ENCODE results near the gene PIGW. TPM values are rescaled to one million over a fixed set of nuclear protein-coding genes. Genes with fewer than 3 reads are reported as not detected.
A peak's percentile ranks its signal among the peaks of the same experiment; 100 is the strongest.

Gene PIGW
- total RNA-seq, 1 experiment from 2014 or later = 30.9 TPM

GRCh38 chr17:36545465-36546417, 11.0 kb downstream of the PIGW start:
- ChIA-PET POLR2A (interaction anchor here (0.6 to 2.4 kb wide), 7 partner anchors 8 to 63 kb away, joined by 3 to 19 read pairs (median 16); partner anchors contain the start of genes DHRS11, MRM1, MYO19 and PIGW), CTCF (interaction anchor here (1.5 kb wide), 1 partner anchor 11 kb away, joined by 16 read pairs; the partner anchor contains the start of genes MYO19 and PIGW)
- DNase-seq = peak; percentile 99
- Mint-ChIP-seq H3K36me3 (ENCODE audit: insufficient read depth, unreplicated experiment) (peaks cover 59% of the 10 kb centered on the region), H3K4me3 (ENCODE audit: unreplicated experiment) (peak overlapping the region; percentile 92), H3K27ac (ENCODE audit: unreplicated experiment) (peak overlapping the region; percentile 97), H3K9me3 (ENCODE audit: unreplicated experiment) (no peaks in the 10 kb centered on the region), H3K4me1 (ENCODE audit: low read depth, unreplicated experiment) (peaks cover 13% of the 10 kb centered on the region), H3K27me3 (ENCODE audit: insufficient read depth, unreplicated experiment) (no peaks in the 10 kb centered on the region)
- intact Hi-C loops (cut with micrococcal nuclease; ENCODE audit: unreplicated experiment) = loop anchor here (5.0 kb wide), 1 partner anchor 47 kb away; the partner anchor contains the start of gene DHRS11
- Histone ChIP-seq H3K36me3 (ENCODE audit: control insufficient read depth, insufficient read depth, low read length) (no peaks in the 10 kb centered on the region), H3K9me3 (no peaks in the 10 kb centered on the region), H3K4me3 (ENCODE audit: low read depth, low read length) (peak overlapping the region; percentile 51), H3K27me3 (replicated peaks; ENCODE audit: control insufficient read depth, insufficient read depth, low read length) (no peaks in the 10 kb centered on the region), H3K4me1 (peaks cover 23% of the 10 kb centered on the region)
- TF ChIP-seq CTCF (IDR thresholded peaks at IDR 0.05; ENCODE audit: insufficient read depth in 1 of 2, low read depth in 1 of 2, low read length in 1 of 2, severe bottlenecking in 1 of 2, unreplicated experiment in 1 of 2) = no peak
- TSS peak; percentile 33 for BruUV-seq (replicated peaks)

GRCh38 chr17:36546418-36547093, 11.8 kb downstream of the PIGW start:
- Mint-ChIP-seq H3K36me3 (ENCODE audit: insufficient read depth, unreplicated experiment) (peaks cover 65% of the 10 kb centered on the region), H3K27ac (ENCODE audit: unreplicated experiment) (peak overlapping the region; percentile 97), H3K4me3 (ENCODE audit: unreplicated experiment) (peak overlapping the region; percentile 92), H3K4me1 (ENCODE audit: low read depth, unreplicated experiment) (peaks cover 16% of the 10 kb centered on the region), H3K27me3 (ENCODE audit: insufficient read depth, unreplicated experiment) (no peaks in the 10 kb centered on the region), H3K9me3 (ENCODE audit: unreplicated experiment) (no peaks in the 10 kb centered on the region)
- no peaks in the 10 kb centered on the region for H3K9me3 ChIP-seq
- H3K4me1 ChIP-seq = peaks cover 25% of the 10 kb centered on the region
- POLR2A ChIA-PET = interaction anchor here (0.9 to 2.4 kb wide), 3 partner anchors 12 to 46 kb away, joined by 3 to 19 read pairs (median 16); partner anchors contain the start of genes DHRS11, MYO19 and PIGW
- no peaks in the 10 kb centered on the region for H3K36me3 ChIP-seq (ENCODE audit: control insufficient read depth, insufficient read depth, low read length)
- intact Hi-C loops (cut with micrococcal nuclease; ENCODE audit: unreplicated experiment) = loop anchor here (5.0 kb wide), 1 partner anchor 46 kb away; the partner anchor contains the start of gene DHRS11
- CTCF ChIA-PET = no interaction called here
- TF ChIP-seq CTCF (IDR thresholded peaks at IDR 0.05; ENCODE audit: insufficient read depth in 1 of 2, low read depth in 1 of 2, low read length in 1 of 2, severe bottlenecking in 1 of 2, unreplicated experiment in 1 of 2) = no peak
- H3K4me3 ChIP-seq (ENCODE audit: low read depth, low read length) = peak overlapping the region; percentile 51
- DNase-seq = no peak
- H3K27me3 ChIP-seq (replicated peaks; ENCODE audit: control insufficient read depth, insufficient read depth, low read length) = no peaks in the 10 kb centered on the region
- no TSS peak for BruUV-seq (replicated peaks)

GRCh38 chr17:36547776-36548175, 13.0 kb downstream of the PIGW start:
- no peaks in the 10 kb centered on the region for H3K27me3 ChIP-seq (replicated peaks; ENCODE audit: control insufficient read depth, insufficient read depth, low read length)
- H3K4me3 ChIP-seq (ENCODE audit: low read depth, low read length) = no peak overlapping the region
- H3K27ac Mint-ChIP-seq (ENCODE audit: unreplicated experiment) = peak overlapping the region; percentile 97
- ChIA-PET POLR2A (no interaction called here), CTCF (no interaction called here)
- H3K4me1 ChIP-seq = peaks cover 25% of the 10 kb centered on the region
- intact Hi-C loops (cut with micrococcal nuclease; ENCODE audit: unreplicated experiment) = loop anchor here (5.0 kb wide), 1 partner anchor 45 kb away; the partner anchor contains the start of gene DHRS11
- no peaks in the 10 kb centered on the region for H3K9me3 ChIP-seq
- DNase-seq = no peak
- peak overlapping the region; percentile 14 for H3K4me3 Mint-ChIP-seq (ENCODE audit: unreplicated experiment)
- no peaks in the 10 kb centered on the region for H3K9me3 Mint-ChIP-seq (ENCODE audit: unreplicated experiment)
- no peaks in the 10 kb centered on the region for H3K27me3 Mint-ChIP-seq (ENCODE audit: insufficient read depth, unreplicated experiment)
- H3K36me3 ChIP-seq (ENCODE audit: control insufficient read depth, insufficient read depth, low read length) = no peaks in the 10 kb centered on the region
- peaks cover 68% of the 10 kb centered on the region for H3K36me3 Mint-ChIP-seq (ENCODE audit: insufficient read depth, unreplicated experiment)
- no TSS peak for BruUV-seq (replicated peaks)
- TF ChIP-seq CTCF (IDR thresholded peaks at IDR 0.05; ENCODE audit: insufficient read depth in 1 of 2, low read depth in 1 of 2, low read length in 1 of 2, severe bottlenecking in 1 of 2, unreplicated experiment in 1 of 2) = no peak
- peaks cover 16% of the 10 kb centered on the region for H3K4me1 Mint-ChIP-seq (ENCODE audit: low read depth, unreplicated experiment)

All from Caco-2 (cell line).